K562 (cell line): Measurements from ENCODE around the gene MDN1. TPM values are rescaled to one million over a fixed set of nuclear protein-coding genes. Genes with fewer than 3 reads are reported as not detected.

ENCODE experiments used
- CSDE1 ChIP-seq, 2 experiments: fragments of 450-650 bp; IDR thresholded peaks; 2 replicates each; pipeline ENCODE4 v1.6.1; 2016; ENCODE audit warnings: mild to moderate bottlenecking in 1 of 2
- DPF2 ChIP-seq: fragments of 450-650 bp; IDR thresholded peaks from 2 replicates; pipeline ENCODE4 v1.6.1; 2016
- E2F3 ChIP-seq: fragments of 250-450 bp; sonication (Bioruptor Pico); IDR thresholded peaks from 2 replicates; pipeline ENCODE4 v1.4.0; 2020; ENCODE audit warnings: mild to moderate bottlenecking
- GATA2 ChIP-seq: sonication (generic); formaldehyde crosslinking; IDR thresholded peaks from 2 replicates; pipeline ENCODE4 v1.4.0; 2020; ENCODE audit warnings: mild to moderate bottlenecking, missing genetic modification reagents
- GTF2A2 ChIP-seq: IDR thresholded peaks from 2 replicates; pipeline ENCODE4 v1.6.1; 2016; ENCODE audit warnings: mild to moderate bottlenecking, missing genetic modification characterization, missing compliant biosample characterization
- HOMEZ ChIP-seq: fragments of 250-450 bp; sonication (Bioruptor Pico); IDR thresholded peaks from 2 replicates; pipeline ENCODE4 v1.4.0; 2020; ENCODE audit warnings: mild to moderate bottlenecking, moderate library complexity
- JUNB ChIP-seq: fragments of 450-650 bp; formaldehyde crosslinking; conservative IDR thresholded peaks from 2 replicates; pipeline ENCODE4 v1.4.0; 2020; ENCODE audit warnings: mild to moderate bottlenecking
- MAFG ChIP-seq: fragments of 450-650 bp; conservative IDR thresholded peaks from 2 replicates; pipeline ENCODE4 v1.6.1; 2016; ENCODE audit warnings: missing genetic modification characterization, missing compliant biosample characterization
- MAZ ChIP-seq, 2 experiments: fragments of 450-650 bp in 1 of 2; sonication (generic) in 1 of 2; formaldehyde crosslinking; IDR thresholded peaks in 1 of 2; conservative IDR thresholded peaks in 1 of 2; 2 replicates each; pipeline versions ENCODE4 v1.4.0 to v1.5.0; 2020; ENCODE audit warnings: mild to moderate bottlenecking in 1 of 2, missing genetic modification reagents in 1 of 2
- MCM5 ChIP-seq: fragments of 450-650 bp; IDR thresholded peaks from 2 replicates; pipeline ENCODE4 v1.6.1; 2016; ENCODE audit warnings: low read depth
- NFE2L1 ChIP-seq: fragments of 450-650 bp; IDR thresholded peaks from 2 replicates; pipeline ENCODE4 v1.6.1; 2016; ENCODE audit warnings: missing genetic modification characterization, low read depth, mild to moderate bottlenecking, missing compliant biosample characterization, moderate library complexity, borderline replicate concordance
- NFIX ChIP-seq: fragments of 250-450 bp; sonication (Bioruptor Pico); IDR thresholded peaks from 2 replicates; pipeline ENCODE4 v1.4.0; 2020; ENCODE audit warnings: low read depth, mild to moderate bottlenecking, moderate library complexity
- NR3C1 ChIP-seq: sonication (generic); formaldehyde crosslinking; IDR thresholded peaks from 2 replicates; pipeline ENCODE4 v1.8.1; 2022; ENCODE audit warnings: missing genetic modification reagents
- POLR2B ChIP-seq: fragments of 450-650 bp; IDR thresholded peaks from 2 replicates; pipeline ENCODE4 v1.6.1; 2018; ENCODE audit warnings: low read depth; ENCODE audit not compliant: partially characterized antibody
- SAFB ChIP-seq: fragments of 200-400 bp; formaldehyde crosslinking; IDR thresholded peaks from 2 replicates; pipeline ENCODE4 v1.6.1; 2017; ENCODE audit warnings: low read depth, low read length, borderline replicate concordance
- SMARCA4 ChIP-seq: fragments of 450-650 bp; IDR thresholded peaks from 2 replicates; pipeline ENCODE4 v1.6.1; 2016
- SRSF9 ChIP-seq: fragments of 200-400 bp; formaldehyde crosslinking; IDR thresholded peaks from 2 replicates; pipeline ENCODE4 v1.6.1; 2017; ENCODE audit warnings: low read depth, low read length, borderline replicate concordance
- STAT5A ChIP-seq: IDR thresholded peaks from 2 replicates; pipeline ENCODE4 v1.6.1; 2012; ENCODE audit warnings: low read length, inconsistent platforms, borderline replicate concordance
- SUPT5H ChIP-seq: fragments of 450-650 bp; IDR thresholded peaks from 2 replicates; pipeline ENCODE4 v1.6.1; 2016
- TGIF2 ChIP-seq: sonication (generic); formaldehyde crosslinking; IDR thresholded peaks from 2 replicates; pipeline ENCODE4 v1.8.1; 2022; ENCODE audit warnings: mild to moderate bottlenecking, missing genetic modification reagents, moderate library complexity
- ZBTB5 ChIP-seq: fragments of 450-650 bp; IDR thresholded peaks from 2 replicates; pipeline ENCODE4 v1.6.1; 2017; ENCODE audit warnings: antibody characterized with exemption
- ZC3H11A ChIP-seq: IDR thresholded peaks from 2 replicates; pipeline ENCODE4 v1.6.1; 2012; ENCODE audit warnings: low read depth, low read length, improper control_type of control experiment
- ZNF124 ChIP-seq: sonication (generic); formaldehyde crosslinking; IDR thresholded peaks from 2 replicates; pipeline ENCODE4 v1.8.1; 2022; ENCODE audit warnings: missing genetic modification reagents
- ZNF311 ChIP-seq: fragments of 250-450 bp; sonication (Bioruptor Pico); IDR thresholded peaks from 2 replicates; pipeline ENCODE4 v1.4.0; 2020; ENCODE audit warnings: mild to moderate bottlenecking, moderate library complexity
- ZNF507 ChIP-seq: conservative IDR thresholded peaks from 2 replicates; pipeline ENCODE4 v1.6.1; 2017; ENCODE audit warnings: missing genetic modification characterization, missing compliant biosample characterization
- ZNF740 ChIP-seq, 3 experiments: fragments of 200-800 bp in 1 of 3; sonication (Bioruptor generic) in 1 of 3; sonication (generic) in 1 of 3; formaldehyde crosslinking in 1 of 3; IDR thresholded peaks; 2 replicates each; pipeline versions ENCODE4 v1.6.1 to v1.8.0; 2016 to 2022; ENCODE audit warnings: mild to moderate bottlenecking in 2 of 3, missing compliant biosample characterization in 2 of 3, missing genetic modification characterization in 2 of 3, missing genetic modification reagents in 1 of 3
- ZNF764 ChIP-seq: fragments of 250-450 bp; sonication (Bioruptor Pico); IDR thresholded peaks from 2 replicates; pipeline ENCODE4 v1.4.0; 2020; ENCODE audit warnings: low read depth, mild to moderate bottlenecking, moderate library complexity
- polyA plus RNA-seq, 8 experiments: library from polyadenylated mRNA; depleted of rRNA in 4 of 8; stranded (reverse) in 5 of 8; unstranded in 3 of 8; fragments of >200 nt; fragmentation: Nextera tagmentation in 2 of 8; fragmentation: Illumina TruSeq in 1 of 8; extraction: Ambion mirVana in 2 of 8; extraction: Trizol in 1 of 8; gene quantifications; 2 replicates each; pipeline versions ENCODE4 v1.2.1 to v1.2.3, GENCODE V29; 2011 to 2014; ENCODE audit warnings: inconsistent platforms in 1 of 8, missing spikeins in 1 of 8
- total RNA-seq, 7 experiments: library from RNA; depleted of rRNA in 6 of 7; stranded (reverse); fragments of >200 nt in 6 of 7; fragmentation: Illumina TruSeq in 2 of 7; extraction: Trizol in 2 of 7; gene quantifications; 2 replicates each; pipeline versions ENCODE4 v1.2.1 to v1.2.3, GENCODE V29; 2011 to 2021; ENCODE audit warnings: low replicate concordance in 1 of 7

Gene MDN1
- total and polyA plus RNA-seq, 9 of the 15 experiments (the other 6 are each of a cell fraction or from before 2014, with no cell fraction given): 25.6 to 93.6 (median 43.0) TPM

GRCh38 chr6:89638320-89639195 is 181.0 kb downstream of the MDN1 start, which contains the start of gene LYRM2 (continued):
- TF ChIP-seq JUNB (CRISPR knock-in tag) (no peak), ZNF740 (CRISPR knock-in tag; IDR thresholded peaks at IDR 0.05) (no peak), ZNF740 (tag; IDR thresholded peaks at IDR 0.05) (no peak), NFIX (CRISPR knock-in tag) (no peak), ZBTB5 (no peak), GTF2A2 (tag) (no peak), NR3C1 (CRISPR knock-in tag) (no peak), E2F3 (CRISPR knock-in tag) (peak; percentile 75; the same call in 1 of the 2 replicates), STAT5A (no peak), MCM5 (no peak), MAZ (CRISPR knock-in tag; conservative IDR thresholded peaks at IDR 0.05 in 1 of 2, IDR thresholded peaks at IDR 0.05 in 1 of 2) (peak; percentile 42 to 64; a peak in 2 of 4 replicates), GATA2 (CRISPR knock-in tag) (no peak), ZNF764 (no peak), DPF2 (no peak), POLR2B (peak; percentile 95), MAFG (no peak), SUPT5H (peak; percentile 98), SAFB (no peak), ZNF311 (CRISPR knock-in tag) (no peak), NFE2L1 (no peak), ZNF507 (tag) (no peak), ZNF124 (CRISPR knock-in tag) (no peak), HOMEZ (CRISPR knock-in tag) (no peak), ZC3H11A (no peak), SRSF9 (no peak), TGIF2 (CRISPR knock-in tag) (no peak; the same call in 1 of the 2 replicates), SMARCA4 (no peak), CSDE1 (IDR thresholded peaks at IDR 0.05) (no peak)
